A549 (cell line): Measurements from ENCODE around the gene PDK2. TPM values are rescaled to one million over a fixed set of nuclear protein-coding genes. Genes with fewer than 3 reads are reported as not detected.

Source experiments
- ATAC-seq, 2 experiments: fragments of 200-7000 bp in 1 of 2; fragments of >200 bp in 1 of 2; cut with Nextera tagmentation in 1 of 2; cut with Tn5 transposase in 1 of 2; 3 replicates each; pipeline versions ENCODE4 v1.8.0 to v1.9.1; 2018 to 2020; ENCODE audit warnings: mild to moderate bottlenecking in 1 of 2, moderate library complexity in 1 of 2
- CTCF ChIA-PET: fragments of 300-600 bp; sonication (Branson Sonifier 250); formaldehyde crosslinking; extraction: SDS; loops from one replicate; lab custom pipeline; 2021; ENCODE audit warnings: antibody characterized with exemption, inconsistent platforms; lab: Yijun Ruan, JAX
- POLR2A ChIA-PET: fragments of 350-600 bp; formaldehyde crosslinking; extraction: SDS; loops from one replicate; lab custom pipeline; 2021; ENCODE audit warnings: antibody characterized with exemption, inconsistent platforms; lab: Yijun Ruan, JAX
- DNase-seq, 2 experiments: peaks; one replicate each; pipeline versions ENCODE4 v3.0.0 to v3.0.0-alpha.2; 2011 to 2016; ENCODE audit warnings: low read depth in 1 of 2, low spot score in 1 of 2
- FAIRE-seq: peaks from 2 replicates; lab custom pipeline; 2011; peaks lifted over from hg19 to GRCh38; lab: Jason Lieb, UNC
- H3K27ac ChIP-seq, 2 experiments: fragments of >200 bp; sonication (Bioruptor Twin); formaldehyde crosslinking; 3 replicates each; pipeline ENCODE4 v1.5.1; 2016 to 2017
- H3K4me1 ChIP-seq: fragments of >200 bp; sonication (Bioruptor Twin); formaldehyde crosslinking; 3 replicates; pipeline ENCODE4 v1.6.1; 2016
- H3K4me2 ChIP-seq: fragments of >200 bp; sonication (Bioruptor Twin); formaldehyde crosslinking; 3 replicates; pipeline ENCODE4 v1.6.1; 2016
- H3K4me3 ChIP-seq: fragments of >200 bp; sonication (Bioruptor Twin); formaldehyde crosslinking; 3 replicates; pipeline ENCODE4 v1.5.1; 2016
- H3K9me3 ChIP-seq: fragments of >200 bp; sonication (Bioruptor Twin); formaldehyde crosslinking; 3 replicates; pipeline ENCODE4 v1.6.1; 2016
- ATOH8 ChIP-seq: fragments of 250-450 bp; sonication (Bioruptor Pico); IDR thresholded peaks from 2 replicates; pipeline ENCODE4 v1.5.0; 2020; ENCODE audit warnings: low read depth, mild to moderate bottlenecking, moderate library complexity
- BHLHE40 ChIP-seq: IDR thresholded peaks from 2 replicates; pipeline ENCODE4 v1.6.1; 2012; ENCODE audit warnings: low read depth, low read length, inconsistent platforms
- CHD2 ChIP-seq: fragments of 150-350 bp; IDR thresholded peaks from 2 replicates; pipeline ENCODE4 v1.6.1; 2014; ENCODE audit warnings: low read length; ENCODE audit not compliant: partially characterized antibody
- CHD4 ChIP-seq: fragments of 200-600 bp; sonication (generic); IDR thresholded peaks from 2 replicates; pipeline ENCODE4 v1.6.1; 2016; ENCODE audit warnings: antibody characterized with exemption, mild to moderate bottlenecking, borderline replicate concordance
- ESRRA ChIP-seq: fragments of 150-350 bp; IDR thresholded peaks from 2 replicates; pipeline ENCODE4 v1.6.1; 2014; ENCODE audit warnings: mild to moderate bottlenecking, low read length, borderline replicate concordance
- FOSL2 ChIP-seq, 2 experiments: fragments of 450-650 bp in 1 of 2; fragments of >200 bp in 1 of 2; sonication (Bioruptor Twin) in 1 of 2; formaldehyde crosslinking; IDR thresholded peaks; 2 replicates each; pipeline versions ENCODE4 v1.5.0 to v1.6.1; 2016 to 2020; ENCODE audit warnings: mild to moderate bottlenecking in 1 of 2, moderate library complexity in 1 of 2
- FOXS1 ChIP-seq: fragments of 250-450 bp; sonication (Bioruptor Pico); IDR thresholded peaks from 2 replicates; pipeline ENCODE4 v1.5.0; 2020; ENCODE audit warnings: mild to moderate bottlenecking, moderate library complexity
- HOXA7 ChIP-seq: fragments of 250-450 bp; sonication (Bioruptor Pico); IDR thresholded peaks from 2 replicates; pipeline ENCODE4 v1.5.0; 2020; ENCODE audit warnings: mild to moderate bottlenecking, moderate library complexity
- HOXB13 ChIP-seq: fragments of 250-450 bp; sonication (Bioruptor Pico); IDR thresholded peaks from 2 replicates; pipeline ENCODE4 v1.5.0; 2020; ENCODE audit warnings: low read depth, mild to moderate bottlenecking, moderate library complexity
- JUNB ChIP-seq: fragments of >200 bp; sonication (Bioruptor Twin); formaldehyde crosslinking; IDR thresholded peaks from 2 replicates; pipeline ENCODE4 v1.6.1; 2016
- KDM1A ChIP-seq: fragments of 200-600 bp; sonication (generic); IDR thresholded peaks from 2 replicates; pipeline ENCODE4 v1.6.1; 2016; ENCODE audit warnings: low read depth, mild to moderate bottlenecking
- KDM5A ChIP-seq: fragments of 200-600 bp; sonication (generic); IDR thresholded peaks from 2 replicates; pipeline ENCODE4 v1.6.1; 2016; ENCODE audit warnings: antibody characterized with exemption, mild to moderate bottlenecking
- MAX ChIP-seq: IDR thresholded peaks from 2 replicates; pipeline ENCODE4 v1.6.1; 2012
- NFE2L2 ChIP-seq: fragments of 150-350 bp; conservative IDR thresholded peaks from 2 replicates; pipeline ENCODE4 v1.6.1; 2014; ENCODE audit warnings: low read length
- NR3C1 ChIP-seq: fragments of >200 bp; sonication (Bioruptor Twin); formaldehyde crosslinking; IDR thresholded peaks from 3 replicates; pipeline ENCODE4 v1.6.1; 2017
- POLR2A ChIP-seq: IDR thresholded peaks from 2 replicates; pipeline ENCODE4 v1.6.1; 2012; ENCODE audit warnings: mild to moderate bottlenecking, low read length
- RARB ChIP-seq: fragments of 250-450 bp; sonication (Bioruptor Pico); IDR thresholded peaks from 2 replicates; pipeline ENCODE4 v1.8.0; 2021; ENCODE audit warnings: mild to moderate bottlenecking, moderate library complexity
- RNF2 ChIP-seq: fragments of 200-600 bp; sonication (generic); IDR thresholded peaks from 2 replicates; pipeline ENCODE4 v1.6.1; 2016; ENCODE audit warnings: low read depth, mild to moderate bottlenecking, antibody characterized with exemption, moderate library complexity, borderline replicate concordance
- SMC3 ChIP-seq: fragments of >200 bp; sonication (Bioruptor Twin); formaldehyde crosslinking; IDR thresholded peaks from 3 replicates; pipeline ENCODE4 v1.6.1; 2018; ENCODE audit warnings: inconsistent platforms
- TFCP2L1 ChIP-seq: fragments of 250-450 bp; sonication (Bioruptor Pico); IDR thresholded peaks from 2 replicates; pipeline ENCODE4 v1.5.0; 2021; ENCODE audit warnings: mild to moderate bottlenecking
- TP53 ChIP-seq: fragments of 250-450 bp; sonication (Bioruptor Pico); IDR thresholded peaks from 2 replicates; pipeline ENCODE4 v1.5.0; 2021; ENCODE audit warnings: mild to moderate bottlenecking, moderate library complexity
- ZC3H11A ChIP-seq: fragments of 450-650 bp; IDR thresholded peaks from 2 replicates; pipeline ENCODE4 v1.6.1; 2014; ENCODE audit warnings: antibody characterized with exemption, mild to moderate bottlenecking
- ZFP36 ChIP-seq: fragments of 450-650 bp; IDR thresholded peaks from 2 replicates; pipeline ENCODE4 v1.6.1; 2014; ENCODE audit warnings: borderline replicate concordance; ENCODE audit not compliant: partially characterized antibody
- ZNF302 ChIP-seq: fragments of 250-450 bp; sonication (Bioruptor Pico); IDR thresholded peaks from 2 replicates; pipeline ENCODE4 v1.9.0; 2021; ENCODE audit warnings: inconsistent platforms, mild to moderate bottlenecking, moderate library complexity
- ZSCAN20 ChIP-seq: fragments of 250-450 bp; sonication (Bioruptor Pico); IDR thresholded peaks from 2 replicates; pipeline ENCODE4 v1.8.0; 2022; ENCODE audit warnings: mild to moderate bottlenecking, moderate library complexity
- WGBS: methylation state at CpG from one replicate; pipeline ENCODE4 v1.1.6; 2017; ENCODE audit errors: missing lambda C conversion rate; 5-methylcytosine and 5-hydroxymethylcytosine counted together
- polyA plus RNA-seq, 4 experiments: library from polyadenylated mRNA; depleted of rRNA in 3 of 4; stranded (reverse); fragments of >200 nt; fragmentation: RNase III in 1 of 4; extraction: RNeasy Plus Mini Kit Qiagen cat#74134 plus additional on column Dnase treatment in 1 of 4; gene quantifications; 2 replicates in 3 of 4; 3 replicates in 1 of 4; pipeline ENCODE4 v1.2.3, GENCODE V29; 2011 to 2017
- TF ChIP-seq, protein P1 (sequence below): fragments of 450-650 bp; IDR thresholded peaks from 2 replicates; pipeline ENCODE4 v1.6.1; 2014; ENCODE audit warnings: antibody characterized with exemption
- TF ChIP-seq, protein P2 (sequence below): IDR thresholded peaks from 2 replicates; pipeline ENCODE4 v1.6.1; 2012

The PDK2 gene
- polyA plus RNA-seq, 2 of the 4 experiments (the other 2 are of a cell fraction) = 14.1 to 28.5 TPM

GRCh38 chr17:50101346-50102163 is 6.4 kb downstream of the PDK2 start (continued):
- TF ChIP-seq ATOH8 (CRISPR knock-in tag) (no peak), CHD2 (no peak), ZC3H11A (no peak), ESRRA (no peak), POLR2A (no peak), HOXA7 (CRISPR knock-in tag) (no peak), BHLHE40 (no peak)
- TF ChIP-seq, all 56 proteins: peak for 0

- peak overlapping the region; percentile 33 for H3K4me2 ChIP-seq
- ATAC-seq = peak; percentile 11 to 37; a peak in 4 of 6 replicates
- FAIRE-seq = no peak
- TF ChIP-seq JUNB = no peak
- 0 out of 2 replicates have a peak, but pooled peaks have one; percentile 17 for TF ChIP-seq KDM1A
- TF ChIP-seq, protein P1, sequence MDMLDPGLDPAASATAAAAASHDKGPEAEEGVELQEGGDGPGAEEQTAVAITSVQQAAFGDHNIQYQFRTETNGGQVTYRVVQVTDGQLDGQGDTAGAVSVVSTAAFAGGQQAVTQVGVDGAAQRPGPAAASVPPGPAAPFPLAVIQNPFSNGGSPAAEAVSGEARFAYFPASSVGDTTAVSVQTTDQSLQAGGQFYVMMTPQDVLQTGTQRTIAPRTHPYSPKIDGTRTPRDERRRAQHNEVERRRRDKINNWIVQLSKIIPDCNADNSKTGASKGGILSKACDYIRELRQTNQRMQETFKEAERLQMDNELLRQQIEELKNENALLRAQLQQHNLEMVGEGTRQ = peak; percentile 56
- ChIA-PET CTCF (interaction anchor here (1.1 to 60.2 kb wide), 6 partner anchors 3 to 105 kb away, joined by 3 to 1356 read pairs (median 18); partner anchors contain the start of genes PDK2, PPP1R9B and SAMD14), POLR2A (no interaction called here)
- H3K9me3 ChIP-seq = no peaks in the 10 kb centered on the region
- WGBS = 74% methylated on average over 14 of the region's 15 CpGs
- H3K4me3 ChIP-seq = no peak overlapping the region
- peaks cover 29% of the 10 kb centered on the region for H3K4me1 ChIP-seq
- DNase-seq = no peak
- peak overlapping the region in 1 of 2 experiments; percentile 68; a peak in 3 of 6 replicates for H3K27ac ChIP-seq
These were observed 7.2 kb downstream of the PDK2 start for GRCh38 chr17:50102164-50102991.

DNA sequence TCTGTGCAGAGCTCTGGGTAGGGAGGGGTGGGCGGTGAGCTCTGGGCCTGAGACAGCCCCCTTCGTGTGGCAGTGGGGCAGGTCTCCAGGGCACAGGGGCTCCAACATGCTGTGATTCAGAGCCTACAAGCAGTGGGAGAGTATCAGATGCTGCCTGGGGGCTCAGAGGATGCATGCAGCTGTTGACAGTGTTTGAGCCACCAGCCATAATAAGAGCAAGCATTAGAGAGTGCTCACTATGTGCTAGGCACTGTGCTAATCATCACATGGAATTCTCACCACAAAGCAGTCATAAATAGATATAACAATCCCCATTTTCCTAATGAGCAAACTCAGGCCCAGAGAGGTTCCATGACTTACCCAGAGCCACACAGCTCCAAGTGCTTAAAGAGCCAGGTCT is 8.1 kb downstream of the PDK2 start:
- POLR2A ChIA-PET = no interaction called here
- no peak for DNase-seq
- 64% methylated on average over 2 of the region's 2 CpGs for WGBS

GRCh38 chr17:50103941-50104340 is 8.8 kb downstream of the PDK2 start:
- ATAC-seq = no peak
- POLR2A ChIA-PET = no interaction called here
- DNase-seq = no peak
- 78% methylated on average over 5 of the region's 5 CpGs for WGBS
- Histone ChIP-seq H3K27ac (no peak overlapping the region), H3K9me3 (no peaks in the 10 kb centered on the region), H3K4me1 (peaks cover 38% of the 10 kb centered on the region), H3K4me2 (no peak overlapping the region), H3K4me3 (no peak overlapping the region)
- no peak for FAIRE-seq
- CTCF ChIA-PET = interaction anchor here (0.8 to 60.2 kb wide), 7 partner anchors 1 to 137 kb away, joined by 3 to 1356 read pairs (median 5); partner anchors contain the start of genes PDK2, PPP1R9B and SAMD14
- TF ChIP-seq ATOH8 (CRISPR knock-in tag) (no peak), KDM5A (no peak), ZNF302 (CRISPR knock-in tag) (no peak), TFCP2L1 (CRISPR knock-in tag) (no peak), MAX (no peak), TP53 (CRISPR knock-in tag) (no peak), ZFP36 (no peak), ZC3H11A (no peak), ZSCAN20 (no peak), RARB (CRISPR knock-in tag) (no peak), CHD4 (no peak), NFE2L2 (no peak), SMC3 (no peak), FOSL2 (IDR thresholded peaks at IDR 0.05) (no peak), FOSL2 (CRISPR knock-in tag; IDR thresholded peaks at IDR 0.05) (no peak), RNF2 (no peak)

More for the DNA sequence above, 8.1 kb downstream of the PDK2 start:
- H3K9me3 ChIP-seq = no peaks in the 10 kb centered on the region
- H3K4me2 ChIP-seq = no peak overlapping the region
- H3K4me1 ChIP-seq = peaks cover 37% of the 10 kb centered on the region
- H3K4me3 ChIP-seq = no peak overlapping the region
- no peak overlapping the region for H3K27ac ChIP-seq
- ATAC-seq (no peak), FAIRE-seq (no peak)
- CTCF ChIA-PET = interaction anchor here (1.1 to 60.2 kb wide), 5 partner anchors 2 to 76 kb away, joined by 3 to 1356 read pairs (median 26); partner anchors contain the start of genes PDK2, PPP1R9B and SAMD14
- TF ChIP-seq FOXS1 (CRISPR knock-in tag) (no peak), ZFP36 (peak; percentile 27), KDM5A (no peak), NR3C1 (no peak), HOXB13 (CRISPR knock-in tag) (no peak)
- TF ChIP-seq, protein P2, sequence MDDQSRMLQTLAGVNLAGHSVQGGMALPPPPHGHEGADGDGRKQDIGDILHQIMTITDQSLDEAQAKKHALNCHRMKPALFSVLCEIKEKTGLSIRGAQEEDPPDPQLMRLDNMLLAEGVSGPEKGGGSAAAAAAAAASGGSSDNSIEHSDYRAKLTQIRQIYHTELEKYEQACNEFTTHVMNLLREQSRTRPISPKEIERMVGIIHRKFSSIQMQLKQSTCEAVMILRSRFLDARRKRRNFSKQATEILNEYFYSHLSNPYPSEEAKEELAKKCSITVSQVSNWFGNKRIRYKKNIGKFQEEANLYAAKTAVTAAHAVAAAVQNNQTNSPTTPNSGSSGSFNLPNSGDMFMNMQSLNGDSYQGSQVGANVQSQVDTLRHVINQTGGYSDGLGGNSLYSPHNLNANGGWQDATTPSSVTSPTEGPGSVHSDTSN = no peak
